HG03442 (cell line): Measurements from ENCODE around the gene AEBP1.

Experiments used
- ATAC-seq: cut with Tn5 transposase; IDR thresholded peaks from one replicate; pipeline ENCODE4 v1.9.1; 2021; ENCODE audit warnings: mild to moderate bottlenecking, moderate library complexity; ENCODE audit not compliant: unreplicated experiment

AEBP1 gene

DNA sequence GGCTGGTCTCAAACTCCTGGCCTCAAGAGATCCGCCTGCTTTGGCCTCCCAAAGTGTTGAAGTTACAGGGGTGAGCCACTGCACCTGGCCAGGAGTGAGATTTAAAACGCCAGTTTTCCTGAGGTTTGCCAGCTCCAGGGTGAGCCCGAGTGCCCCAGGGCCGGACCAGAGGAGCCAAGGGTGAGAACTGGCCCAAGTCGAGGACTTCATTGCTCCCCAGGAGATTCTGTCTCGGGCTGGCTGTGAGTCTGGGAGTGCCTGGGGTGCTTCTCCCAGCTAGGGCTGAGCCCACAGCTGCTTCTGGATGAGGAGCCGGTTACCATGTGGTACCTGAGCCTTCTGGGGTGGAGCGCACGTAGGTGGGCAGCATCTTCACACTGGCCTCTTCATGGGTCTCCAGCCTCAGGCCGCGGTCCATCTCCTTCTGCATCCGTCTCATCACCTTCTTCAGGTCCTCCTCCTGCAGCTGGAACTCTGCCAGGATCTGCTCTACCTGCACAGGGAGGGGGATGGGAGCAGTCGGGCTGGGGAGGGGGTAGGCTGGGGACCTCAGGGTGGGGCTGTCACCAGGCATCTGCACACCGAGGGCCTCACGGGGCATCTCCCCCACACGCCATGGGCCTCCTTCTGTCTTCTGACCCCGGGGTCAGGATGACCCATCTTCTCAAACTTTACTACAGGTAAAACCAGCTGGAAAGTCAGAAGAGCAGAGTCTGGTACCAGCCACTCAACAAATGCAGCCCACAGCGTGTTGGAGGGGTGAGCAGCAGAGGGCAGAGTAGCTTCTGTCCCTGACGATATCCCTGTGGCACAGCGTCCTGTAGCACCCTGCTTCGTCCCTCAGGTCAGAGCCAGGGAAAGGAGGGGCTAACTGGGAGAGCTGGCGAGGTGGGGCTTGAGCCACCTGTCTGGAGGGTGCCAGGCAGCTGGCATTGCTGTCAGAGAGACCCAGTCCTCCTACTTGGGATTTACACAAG lies 49.1 kb downstream of the AEBP1 start:
- ATAC-seq = no peak

DNA sequence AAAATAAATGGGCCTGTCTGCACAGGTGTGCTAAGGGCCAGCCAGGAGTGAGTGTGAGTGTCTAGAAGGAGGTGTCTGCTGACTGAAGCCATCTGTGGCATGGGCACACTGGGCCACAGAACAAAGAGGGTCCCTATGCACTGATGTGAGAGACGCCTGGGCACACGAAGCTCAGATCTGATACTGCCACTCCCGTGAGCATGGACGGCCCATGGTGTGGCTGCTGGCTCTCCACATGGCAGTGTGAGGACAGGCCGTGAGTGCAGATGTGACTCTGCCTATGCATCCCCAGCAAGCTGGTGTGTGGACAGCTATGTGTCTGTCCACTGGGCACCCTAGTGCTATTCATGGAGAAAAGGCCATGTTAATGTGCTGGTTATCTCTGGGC lies 49.8 kb downstream of the AEBP1 start:
- no peak for ATAC-seq

DNA sequence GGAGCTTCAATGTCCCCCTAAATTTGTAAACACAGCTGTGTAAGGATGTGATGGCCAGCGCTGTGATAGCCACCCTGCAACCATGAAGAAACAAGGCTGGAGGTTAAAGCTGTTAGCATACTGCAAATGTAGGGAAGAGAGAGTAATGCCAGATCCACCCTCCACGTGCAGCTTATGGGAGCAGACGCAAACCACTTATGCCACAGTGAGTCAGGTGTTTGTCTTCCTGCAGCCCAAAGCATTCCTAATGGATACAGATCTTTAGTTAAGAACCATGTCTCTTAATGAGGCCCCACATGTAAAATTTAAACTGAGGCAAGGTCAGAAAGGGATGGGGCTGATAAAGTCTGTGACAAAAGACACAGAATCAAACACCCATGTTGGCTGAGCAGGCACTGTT lies 50.6 kb downstream of the AEBP1 start:
- ATAC-seq = no peak

- ATAC-seq = no peak
These were observed 51.3 kb downstream of the AEBP1 start for GRCh38 chr7:44155191-44156185.

DNA sequence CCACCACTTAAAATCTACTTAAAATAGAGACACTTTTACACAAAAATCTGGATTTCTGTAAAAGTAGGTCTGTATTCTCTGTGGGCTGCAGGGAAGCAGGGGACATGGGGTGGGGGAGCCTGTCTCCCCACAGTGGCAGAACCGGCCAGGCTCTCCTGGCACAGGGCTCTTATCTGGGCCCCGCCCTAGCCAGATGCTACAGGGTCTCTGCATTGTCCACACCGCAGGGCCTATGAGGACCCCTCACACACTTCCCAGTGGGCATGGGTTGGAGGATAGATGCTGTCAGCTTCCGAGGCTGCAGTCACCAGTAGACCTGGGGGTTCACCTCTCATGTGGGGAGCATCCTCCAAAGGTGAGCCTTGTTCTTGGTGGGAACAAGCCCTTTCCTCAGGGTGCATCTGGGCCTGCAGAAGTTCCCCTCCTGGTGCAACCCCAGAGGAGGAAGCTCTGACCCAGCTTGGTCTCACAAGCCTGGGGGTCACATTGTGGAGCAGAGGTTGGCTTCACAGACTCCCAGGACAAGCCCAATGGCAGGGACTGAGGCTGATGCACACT lies 52.4 kb downstream of the AEBP1 start:
- no peak for ATAC-seq

DNA sequence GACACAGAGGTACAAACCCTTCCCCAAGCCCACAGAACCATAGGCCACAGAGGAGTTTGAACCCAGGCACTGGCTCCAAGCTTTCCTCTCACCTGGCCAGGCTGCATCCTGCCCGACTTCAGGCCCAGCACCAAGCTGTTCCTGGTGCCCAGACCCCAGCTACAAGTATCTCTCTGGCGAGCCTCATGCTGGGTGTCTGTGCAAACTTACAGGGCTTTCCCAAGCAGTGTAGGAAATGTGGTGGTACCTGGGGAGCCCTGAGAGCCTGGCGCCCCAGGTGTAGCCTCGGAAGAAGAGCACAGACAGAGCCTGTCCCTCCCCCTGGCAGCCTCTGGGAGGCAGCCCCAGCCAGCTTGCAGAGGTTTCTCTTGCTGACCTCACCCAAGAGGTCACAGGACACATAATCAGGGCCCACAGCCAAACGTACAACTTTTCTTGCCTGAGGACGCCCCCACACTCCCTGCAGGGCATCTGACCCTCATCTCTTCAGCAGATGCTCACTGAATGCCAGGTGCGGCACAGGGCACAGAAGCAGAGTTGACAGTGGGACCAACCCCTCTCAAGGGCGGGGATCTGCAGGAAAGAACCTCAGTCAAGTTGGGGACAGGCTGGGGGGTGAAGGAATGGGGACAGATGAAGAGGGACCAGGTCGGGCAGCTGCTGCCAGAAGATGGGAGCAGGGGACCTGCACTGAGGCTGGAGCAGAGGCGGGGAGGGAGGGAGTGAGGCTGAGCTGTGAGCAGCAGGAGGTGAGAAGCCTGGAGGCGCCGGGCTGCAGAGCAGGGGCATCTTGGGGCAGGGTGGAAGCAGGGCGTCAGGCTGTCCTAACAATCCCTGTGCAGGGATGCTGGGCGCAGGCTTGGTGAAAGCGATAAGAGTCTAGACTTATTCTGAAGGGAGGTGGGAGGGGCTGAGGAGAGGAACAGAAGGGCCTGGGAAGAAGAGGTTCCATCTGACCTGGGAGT lies 53.3 kb downstream of the AEBP1 start:
- no peak for ATAC-seq

DNA sequence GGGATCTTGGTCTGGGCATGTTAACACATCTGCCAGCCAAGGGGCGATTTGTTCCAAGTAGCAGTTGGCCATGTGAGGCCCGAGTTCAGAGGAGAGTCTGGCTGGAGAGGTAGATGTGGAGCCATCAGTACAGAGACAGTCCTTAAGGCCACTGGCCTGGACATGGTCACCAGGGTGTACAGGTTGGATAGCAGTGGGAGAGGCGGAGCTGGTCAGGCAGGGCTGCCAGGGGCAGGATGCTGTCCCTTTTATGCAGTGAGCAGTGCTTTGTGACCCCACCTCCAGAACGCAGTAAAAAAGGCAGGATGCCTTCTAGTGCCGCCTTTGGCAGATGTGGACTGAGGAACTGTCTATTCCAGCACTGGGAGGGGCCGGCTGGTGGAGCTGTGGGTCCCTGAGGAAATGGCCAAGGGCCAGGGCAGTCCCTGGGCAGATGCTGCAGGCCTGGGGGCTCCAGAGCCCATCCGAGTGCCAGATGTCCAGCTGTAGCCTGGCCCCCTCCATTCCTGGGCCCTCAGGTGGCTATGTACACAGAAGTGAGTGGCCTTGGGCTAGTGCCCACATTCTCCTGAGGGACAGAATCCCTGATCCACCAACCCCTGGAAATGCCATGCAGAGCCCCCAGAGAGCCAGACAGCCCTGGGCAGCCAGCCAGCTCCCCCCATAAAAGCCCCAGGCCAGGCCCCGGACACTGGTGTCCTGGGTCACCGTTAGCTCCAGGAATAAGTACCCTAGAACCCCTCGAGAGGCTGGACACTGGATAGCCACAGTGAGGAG lies 54.1 kb downstream of the AEBP1 start:
- no peak for ATAC-seq

- no peak for ATAC-seq
These were observed 54.9 kb downstream of the AEBP1 start for GRCh38 chr7:44158873-44159631.

DNA sequence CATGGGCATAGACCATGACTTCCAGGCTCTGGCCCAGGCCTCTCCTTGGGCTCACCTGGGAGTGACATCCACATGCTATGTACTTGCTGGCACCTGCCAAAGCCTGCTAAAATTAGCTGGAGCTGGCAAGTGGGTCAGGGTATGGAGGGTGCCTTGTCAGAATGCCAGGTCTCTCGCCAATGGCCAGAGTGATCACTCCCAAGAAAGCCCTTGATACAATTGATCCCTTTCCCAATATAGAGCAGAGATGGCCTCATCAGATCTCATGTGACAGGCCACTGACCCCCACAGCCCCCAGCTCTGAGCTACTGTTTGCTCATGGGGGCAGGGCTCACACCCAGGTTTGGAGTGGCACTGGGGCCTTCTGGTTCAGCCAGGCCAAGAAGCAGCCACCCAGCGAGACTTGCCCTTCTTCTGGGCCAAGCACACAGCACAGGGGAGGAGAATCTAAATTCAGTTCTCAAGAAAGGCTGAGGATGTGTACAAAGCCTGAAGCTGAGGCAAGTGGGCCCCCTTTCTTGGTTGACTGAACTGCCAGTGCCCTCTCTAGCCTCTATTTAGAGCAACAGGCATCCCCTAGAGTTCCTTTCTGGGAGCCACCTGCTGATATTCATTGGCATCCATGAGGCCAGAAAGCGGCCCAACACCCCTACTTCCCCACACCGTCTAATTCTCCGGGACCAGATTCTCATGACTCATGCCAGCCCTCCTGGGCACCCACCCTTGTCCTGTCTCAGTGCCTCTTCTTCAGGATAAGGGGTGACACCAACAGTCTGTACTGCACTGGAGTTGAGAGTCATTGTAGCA lies 55.9 kb downstream of the AEBP1 start:
- ATAC-seq = no peak

DNA sequence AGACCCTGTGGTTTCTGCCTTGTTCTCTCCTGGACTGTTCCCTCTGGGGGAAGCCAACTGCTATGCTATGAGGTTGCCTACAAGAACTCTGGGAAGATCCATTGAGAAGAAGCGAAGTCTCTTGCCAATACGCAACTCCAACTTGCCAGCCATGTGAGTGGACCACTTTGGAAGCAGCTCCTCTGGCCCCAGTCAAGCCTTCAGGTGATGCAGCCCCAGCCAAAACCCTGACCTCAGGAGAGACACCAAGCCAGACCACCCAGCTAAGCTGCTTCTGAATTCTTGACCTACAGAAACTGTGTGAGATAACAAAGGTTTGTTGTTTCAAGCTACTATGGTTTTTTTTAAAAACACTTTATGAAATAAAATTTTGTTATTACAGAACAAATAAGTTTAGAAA lies 57.2 kb downstream of the AEBP1 start:
- no peak for ATAC-seq

- ATAC-seq = no peak
These were observed 58.0 kb downstream of the AEBP1 start for GRCh38 chr7:44162179-44162578.

DNA sequence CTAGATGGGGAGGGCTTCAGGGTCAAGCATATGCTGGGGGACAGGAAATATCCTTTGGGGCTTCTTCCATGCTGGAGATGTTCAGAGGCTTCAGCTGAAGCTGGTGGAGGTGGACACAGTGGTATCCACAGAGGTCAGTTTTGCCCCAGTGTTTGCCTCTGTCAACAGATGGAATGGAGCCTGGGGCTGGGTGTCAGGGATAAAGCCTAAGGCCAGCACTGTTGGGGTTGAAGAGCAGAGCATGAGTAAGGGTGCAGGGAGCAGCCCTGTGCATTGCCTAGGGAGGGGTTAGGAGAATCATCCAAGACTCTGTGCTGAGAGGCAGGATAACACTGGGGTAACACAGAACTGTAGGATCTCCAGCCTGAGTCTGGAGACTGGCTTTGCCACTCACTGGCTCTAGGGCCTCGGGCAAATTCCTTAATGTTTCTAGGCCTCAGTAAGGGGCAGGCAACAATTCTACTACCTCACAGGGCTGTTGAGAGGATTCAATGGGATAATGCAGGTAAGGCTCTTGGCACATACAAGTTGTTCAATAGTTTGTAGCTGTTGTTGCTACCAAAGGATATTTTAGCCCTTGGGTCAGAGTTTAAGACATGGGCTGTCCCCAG lies 58.7 kb downstream of the AEBP1 start:
- no peak for ATAC-seq

GRCh38 chr7:44163591-44163990 lies 59.4 kb downstream of the AEBP1 start:
- ATAC-seq = no peak
